Left colon (tissue), 2 donors: ENCODE data around the gene ATXN7L3B. TPM values are rescaled to one million over a fixed set of nuclear protein-coding genes. Genes with fewer than 3 reads are reported as not detected.

Source experiments
- ATAC-seq: fragments of 200-7000 bp; cut with Tn5 transposase; one replicate; pipeline ENCODE4 v1.9.1; 2020; ENCODE audit warnings: mild to moderate bottlenecking, moderate library complexity
- DNase-seq, 2 donors: peaks; one replicate each; pipeline ENCODE4 v3.0.0-alpha.2; 2020
- intact Hi-C, 2 donors: fragments of 100-400 bp; cut with DNase I in 1 of 2; cut with micrococcal nuclease in 1 of 2; formaldehyde crosslinking; loops; one replicate each; pipeline versions ENCODE4 v1.11.2 to v1.14.0; 2022; cut with DNase I, micrococcal nuclease
- total RNA-seq, 2 donors: library from RNA; stranded (reverse); fragmentation: NEBNext Ultra II Directional; extraction: Animal tissue kit (Norgen Biotek cat#: 25700); gene quantifications; one replicate each; pipeline ENCODE4 v1.2.1, GENCODE V29; 2021
- donor health status: DM: no; HTN: no; CAD: no.
- donor health status: DM: yes; HTN: yes; CAD: no.

ATXN7L3B gene
- total RNA-seq, 2 donors from 2014 or later, result 27.7 to 33.1 TPM

DNA sequence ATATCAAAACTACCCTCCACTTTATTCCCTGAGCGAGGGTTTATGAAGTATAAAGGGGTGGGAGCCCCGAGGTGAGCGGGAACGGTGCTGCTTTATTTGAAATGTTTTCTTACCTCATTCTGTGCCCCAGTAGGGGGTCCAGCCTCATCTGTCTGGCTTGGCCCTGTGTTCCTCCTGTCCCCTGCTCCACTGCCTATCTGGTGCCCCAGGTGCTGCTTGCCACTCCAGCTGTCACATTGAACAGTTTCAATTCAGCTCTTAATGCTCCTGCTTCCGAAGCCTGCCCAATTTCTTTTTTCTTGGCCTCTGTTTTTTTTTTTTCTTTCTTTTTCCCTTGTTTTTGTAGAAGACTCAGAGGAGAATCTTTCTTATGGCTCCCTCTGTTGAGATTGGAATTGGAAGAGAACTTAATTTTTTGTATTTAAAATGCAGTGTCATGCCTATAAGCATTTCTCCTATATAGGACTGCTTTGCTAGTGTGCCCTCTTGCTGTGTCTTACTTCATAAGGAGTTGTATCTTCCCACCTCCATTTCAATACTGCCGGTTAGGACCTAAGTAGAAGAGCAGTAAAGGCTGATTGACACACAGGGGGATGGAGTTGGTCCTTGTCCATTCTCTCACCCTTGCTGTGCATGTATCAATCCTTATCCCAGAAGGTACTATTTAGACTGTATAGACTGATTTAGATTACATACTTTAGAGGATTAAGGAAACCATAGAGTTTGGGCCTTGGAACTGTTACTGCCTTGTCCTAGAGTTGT lies 2.3 kb downstream of the ATXN7L3B start:
- no peak for ATAC-seq
- intact Hi-C loops, result no loop called here

DNA sequence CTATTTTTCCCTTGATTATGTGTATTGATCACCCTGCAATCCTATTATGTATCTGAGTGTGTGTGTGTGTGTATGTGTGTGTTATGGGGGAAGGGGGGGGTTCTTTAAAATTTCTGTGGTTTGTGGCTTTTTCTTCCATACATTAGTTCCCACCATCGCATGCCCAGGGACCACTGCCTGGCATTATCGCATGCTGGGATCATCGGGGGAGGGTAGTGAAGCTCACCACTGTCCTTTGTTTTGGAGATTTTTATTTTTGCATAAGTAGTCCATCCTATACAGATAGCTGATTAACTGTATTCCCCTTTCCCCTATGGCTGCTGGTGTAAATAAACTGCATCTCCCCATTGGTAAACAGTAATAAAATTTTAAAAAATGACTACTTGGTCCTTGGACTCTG lies 3.4 kb downstream of the ATXN7L3B start:
- DNase-seq (no peak), ATAC-seq (no peak)
- intact Hi-C loops, result no loop called here

More for the DNA sequence above, 2.3 kb downstream of the ATXN7L3B start:
- no peak for DNase-seq

DNA sequence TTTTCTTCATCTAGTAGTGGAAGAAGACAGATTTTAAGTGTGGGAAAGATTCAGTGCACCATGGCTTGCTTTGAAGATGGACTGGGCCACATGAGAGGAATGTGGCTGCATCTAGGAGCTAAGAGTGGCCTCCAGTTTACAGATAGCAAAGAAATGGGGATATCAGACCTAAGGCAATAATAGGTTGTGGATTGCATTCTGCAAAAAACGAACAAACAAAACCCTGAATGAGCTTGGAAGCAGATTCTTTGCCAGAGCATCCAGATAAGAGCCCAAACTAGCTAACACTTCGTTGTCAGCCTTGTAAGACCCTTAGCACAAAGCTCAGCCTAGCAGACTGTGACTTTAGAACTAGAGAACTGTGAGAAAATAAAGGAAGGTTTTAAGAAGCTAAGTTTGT lies 9.6 kb downstream of the ATXN7L3B start:
- intact Hi-C loops, result no loop called here
- ATAC-seq, result no peak
- DNase-seq, result no peak

DNA sequence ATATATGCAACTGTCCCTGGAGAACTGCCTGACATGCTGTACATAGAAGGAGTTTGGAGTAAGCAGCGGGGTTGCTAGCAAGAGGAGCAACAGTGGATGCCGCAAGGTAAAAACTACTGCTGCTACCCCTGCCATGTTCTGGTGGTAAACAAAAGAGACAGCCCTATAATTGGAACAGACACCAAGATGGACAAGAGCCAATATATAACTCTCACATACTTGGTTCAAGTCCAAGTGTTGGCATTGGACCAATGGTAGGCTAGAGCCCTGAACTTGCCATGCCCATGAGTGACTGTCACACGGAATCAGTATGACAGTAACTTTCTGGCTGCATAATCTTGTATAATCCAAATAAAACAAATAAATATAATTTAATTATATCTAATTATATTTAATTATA lies 13.7 kb downstream of the ATXN7L3B start:
- intact Hi-C loops, result no loop called here
- DNase-seq (no peak), ATAC-seq (no peak)

DNA sequence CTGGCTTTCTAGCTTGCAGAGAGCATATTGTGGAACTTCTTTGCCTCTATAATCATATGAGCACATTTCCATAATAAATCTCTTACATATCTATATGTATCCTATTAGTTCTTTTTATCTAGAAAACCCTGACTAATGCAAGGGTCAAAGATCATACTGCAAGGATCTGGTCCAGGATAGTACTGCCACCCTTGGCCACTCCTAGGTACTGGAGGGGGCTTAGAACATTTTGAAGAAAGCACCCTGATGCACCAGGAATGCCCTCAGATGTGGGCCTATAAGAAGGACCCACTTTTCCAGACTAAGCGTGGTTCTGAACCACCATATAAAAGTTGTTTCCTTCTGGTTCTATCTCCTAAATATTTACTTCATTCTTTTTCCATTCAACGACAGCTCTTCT lies 14.6 kb downstream of the ATXN7L3B start:
- intact Hi-C loops, result no loop called here
- no peak for ATAC-seq
- DNase-seq, result no peak

DNA sequence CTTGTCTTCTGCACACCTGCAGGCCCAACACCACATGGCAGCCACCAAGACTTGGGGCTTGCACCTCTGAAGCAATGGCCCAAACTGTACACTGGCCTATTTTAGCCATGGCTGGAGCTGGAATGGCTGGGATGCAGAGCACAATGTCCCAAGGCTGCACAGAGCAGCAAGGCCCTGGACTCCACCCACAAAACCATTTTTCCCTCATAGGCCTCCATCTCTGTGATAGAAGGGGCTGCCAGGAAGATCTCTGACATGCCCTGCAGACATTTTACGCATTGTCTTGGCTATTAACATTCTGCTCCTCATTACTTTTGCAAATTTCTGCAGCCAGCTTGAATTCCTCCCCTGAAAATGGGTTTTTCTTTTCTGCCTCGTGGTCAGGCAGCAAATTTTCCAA lies 22.1 kb downstream of the ATXN7L3B start:
- intact Hi-C loops, result no loop called here
- DNase-seq, result no peak
- ATAC-seq, result no peak

DNA sequence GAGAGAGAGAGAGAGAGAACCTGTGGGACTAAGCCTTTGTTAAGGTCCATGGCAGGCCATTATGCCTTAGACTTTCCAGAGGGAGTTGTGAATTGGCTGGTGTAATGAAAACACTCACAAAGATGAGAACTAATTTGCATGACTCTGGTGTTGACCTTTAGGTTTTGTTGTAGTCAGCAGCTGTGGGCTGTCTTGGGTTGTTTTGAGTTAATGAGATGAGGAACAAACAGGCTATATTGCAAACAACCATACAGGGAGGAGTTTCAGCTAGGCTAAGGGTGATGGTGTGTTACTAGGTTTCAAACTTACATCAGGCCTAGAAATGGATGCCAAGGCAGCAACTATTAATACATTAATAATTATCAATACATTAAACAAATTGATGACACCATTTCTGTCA lies 26.3 kb downstream of the ATXN7L3B start:
- DNase-seq (no peak), ATAC-seq (no peak)
- intact Hi-C loops, result no loop called here

DNA sequence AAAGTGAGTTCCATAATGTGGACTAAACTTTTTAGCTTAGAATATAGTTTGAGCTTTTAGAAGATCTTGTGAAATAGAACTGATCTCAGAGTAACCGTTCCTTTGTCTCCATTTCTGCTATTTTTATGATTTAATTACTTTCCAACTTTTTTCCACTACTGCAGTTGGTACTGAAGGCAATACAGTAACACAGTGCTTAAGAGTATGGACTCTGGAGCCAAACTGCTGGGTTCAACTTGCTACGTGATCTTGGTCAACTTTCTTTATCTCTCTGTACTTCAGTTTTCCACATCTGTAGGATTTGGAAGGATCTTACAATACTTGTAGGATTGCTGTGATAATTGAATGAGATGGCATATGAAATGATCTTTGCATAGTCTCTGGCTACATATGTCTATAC lies 40.9 kb downstream of the ATXN7L3B start:
- intact Hi-C loops, result no loop called here
- ATAC-seq (no peak), DNase-seq (no peak)

DNA sequence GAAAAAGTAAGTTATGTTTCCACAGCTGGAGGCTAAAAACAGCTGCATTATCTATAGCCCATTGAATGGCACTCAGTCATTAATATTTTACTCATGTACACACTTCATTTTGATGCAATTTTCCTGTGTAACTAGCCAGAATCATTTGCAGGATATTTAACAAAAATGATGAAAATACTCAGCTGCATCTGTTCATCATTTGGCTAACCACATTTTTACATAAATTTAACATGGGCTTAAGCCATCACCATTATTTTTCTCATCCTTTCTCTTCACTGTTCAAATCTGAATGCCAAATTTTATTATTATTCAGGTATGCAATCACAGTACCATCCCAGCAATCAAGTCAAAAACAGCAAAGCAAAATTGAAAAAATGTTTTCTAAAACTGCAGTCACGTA lies 41.8 kb downstream of the ATXN7L3B start:
- no peak for ATAC-seq
- intact Hi-C loops, result no loop called here
- no peak for DNase-seq

DNA sequence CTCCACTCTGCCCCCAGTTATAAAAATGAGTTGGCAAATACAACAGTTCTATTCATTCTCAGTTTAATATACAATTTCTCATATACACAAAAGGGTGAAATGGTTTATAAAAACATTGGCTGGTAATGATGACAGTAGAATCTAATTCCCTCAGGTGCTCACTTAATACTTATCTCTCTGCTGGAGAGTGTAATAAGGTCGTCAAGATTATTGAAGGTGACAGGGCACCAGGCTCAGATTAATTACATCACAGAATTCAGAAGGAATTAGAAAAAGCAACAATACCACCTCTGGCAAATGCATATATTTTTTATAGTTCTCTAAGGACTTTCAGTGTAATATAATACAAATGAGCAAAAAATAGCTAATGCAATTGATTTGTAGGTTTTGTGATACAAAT lies 42.3 kb downstream of the ATXN7L3B start:
- intact Hi-C loops, result no loop called here
- no peak for ATAC-seq

DNA sequence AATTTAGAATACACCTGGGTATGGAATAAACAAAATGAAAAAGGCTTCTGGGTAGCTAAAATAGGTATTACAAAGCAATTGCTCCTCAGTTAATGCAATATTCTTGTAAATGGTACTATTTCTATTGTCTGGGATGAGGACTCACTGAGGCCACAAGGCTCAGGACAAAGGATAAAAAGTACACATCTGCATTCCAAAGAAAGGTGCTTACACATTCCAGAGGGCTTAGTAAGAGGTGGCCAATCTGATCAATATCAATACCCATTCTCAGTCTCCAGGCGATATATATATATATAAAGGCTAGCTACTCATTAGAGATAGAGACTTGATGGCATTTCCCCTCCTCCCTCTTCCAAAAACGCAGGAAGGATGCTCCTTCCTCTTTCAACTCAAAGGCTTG lies 43.8 kb downstream of the ATXN7L3B start:
- intact Hi-C loops, result no loop called here
- ATAC-seq, result no peak

More for the DNA sequence above, 42.3 kb downstream of the ATXN7L3B start:
- DNase-seq, result no peak

DNA sequence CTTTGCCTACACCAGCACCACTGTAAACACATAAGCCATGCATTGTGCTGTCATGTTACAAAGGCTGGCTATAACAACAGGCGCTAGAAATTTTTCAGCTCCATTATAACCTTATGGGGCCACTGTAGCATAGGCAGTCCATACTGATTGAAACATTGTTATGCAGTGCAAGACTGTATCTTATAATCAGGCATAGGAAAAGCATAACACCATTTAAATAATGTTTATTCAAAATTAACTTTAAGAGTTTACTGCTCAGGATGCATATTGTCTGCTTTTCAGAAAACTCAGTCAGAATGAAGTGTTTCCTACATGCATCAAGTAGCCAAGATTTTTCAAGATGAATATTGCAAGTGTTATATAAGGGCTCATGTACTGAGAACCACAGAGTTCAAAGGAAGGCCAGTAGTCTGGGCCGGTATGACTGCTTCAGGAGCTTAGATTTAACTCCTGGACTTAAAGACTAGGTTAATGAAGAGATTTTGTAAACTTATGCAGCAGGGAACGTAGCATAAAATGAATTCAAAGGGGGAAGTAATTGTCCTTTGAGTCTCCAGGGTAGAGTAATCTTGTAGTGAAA lies 46.9 kb downstream of the ATXN7L3B start:
- ATAC-seq (no peak), DNase-seq (no peak)
- intact Hi-C loops, result no loop called here

More for the DNA sequence above, 43.8 kb downstream of the ATXN7L3B start:
- no peak for DNase-seq

DNA sequence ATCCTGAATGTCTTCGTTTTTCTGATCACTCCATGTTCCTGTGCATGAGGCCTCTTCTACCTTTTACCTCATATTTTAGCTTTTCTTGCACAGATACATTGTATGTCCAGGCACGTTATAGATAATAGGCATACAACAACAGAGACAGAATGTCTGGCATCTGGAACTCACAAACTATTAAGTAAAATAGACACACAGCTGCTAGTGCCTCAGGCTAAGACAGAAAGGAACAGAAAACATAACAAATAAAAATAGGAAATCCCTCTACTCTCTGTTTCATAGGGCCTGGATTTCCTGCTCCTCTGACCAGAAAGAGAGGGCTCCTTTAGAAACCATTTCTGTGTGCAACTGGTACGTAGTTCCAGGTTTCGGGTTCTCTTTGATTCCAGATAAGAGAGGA lies 48.6 kb downstream of the ATXN7L3B start:
- intact Hi-C loops, result no loop called here
- no peak for ATAC-seq
- DNase-seq, result no peak
